ENCODE data around the gene FUT8. TPM values are rescaled to one million over a fixed set of nuclear protein-coding genes. Genes with fewer than 3 reads are reported as not detected.

The FUT8 gene
- total RNA-seq, 1 donor from 2014 or later = 15.1 TPM

DNA sequence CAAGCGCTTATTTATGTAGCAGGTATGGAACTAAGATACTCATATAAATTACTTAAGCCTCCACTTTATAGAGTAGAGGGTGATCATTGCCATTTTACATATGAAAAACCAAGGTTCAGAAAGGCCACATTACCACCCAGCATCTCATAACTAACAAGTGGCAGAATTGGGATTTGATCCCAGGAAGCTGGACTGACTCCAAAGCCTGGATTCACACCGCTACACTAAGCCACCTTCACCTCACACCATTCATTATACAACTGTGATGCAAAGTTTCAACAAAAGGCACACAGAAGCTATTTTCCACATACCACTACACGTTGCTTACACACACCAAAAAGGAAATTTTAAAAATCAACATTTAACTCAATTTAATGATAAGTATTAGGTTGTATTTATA lies 370.6 kb downstream of the FUT8 start:
- no peak for DNase-seq

DNA sequence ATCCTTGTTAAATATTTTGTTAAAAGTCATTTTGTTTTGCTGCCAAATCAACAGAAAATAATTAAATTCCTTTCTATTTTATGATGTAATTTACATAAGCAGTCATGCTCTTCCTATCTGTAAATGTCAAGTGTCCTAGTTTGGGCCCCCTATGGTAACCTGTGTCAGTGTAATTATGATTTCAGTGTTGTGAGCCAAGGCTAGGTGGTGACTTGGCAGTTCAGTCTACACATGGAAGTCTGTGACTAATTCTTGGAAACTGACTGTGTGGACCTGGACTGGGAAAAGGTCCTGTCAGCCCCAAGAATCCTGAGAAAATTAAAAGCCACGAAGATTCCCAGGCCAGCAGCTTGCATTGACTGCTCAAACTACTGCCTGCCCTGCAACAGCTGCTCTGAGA lies 371.0 kb downstream of the FUT8 start:
- no peak for DNase-seq

DNA sequence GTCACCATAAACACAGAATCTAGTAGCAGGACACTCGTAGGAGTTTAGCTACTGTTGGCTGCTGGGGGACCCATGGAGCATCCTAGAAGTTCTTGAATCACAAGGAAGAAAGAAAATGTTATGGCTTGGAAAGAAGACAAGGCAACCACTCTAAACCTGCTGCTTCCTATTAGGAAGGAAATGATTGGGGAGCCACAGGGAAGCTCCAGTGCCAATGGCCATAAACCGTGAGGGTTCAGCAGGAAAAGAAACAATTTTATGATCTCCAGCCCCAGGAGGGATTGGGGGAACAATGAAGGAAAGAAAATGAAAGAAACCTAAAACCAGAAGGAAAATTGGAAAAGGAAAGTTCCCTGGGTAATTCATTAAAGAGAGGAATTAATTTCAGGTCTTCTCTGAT lies 372.0 kb downstream of the FUT8 start:
- DNase-seq = no peak

DNA sequence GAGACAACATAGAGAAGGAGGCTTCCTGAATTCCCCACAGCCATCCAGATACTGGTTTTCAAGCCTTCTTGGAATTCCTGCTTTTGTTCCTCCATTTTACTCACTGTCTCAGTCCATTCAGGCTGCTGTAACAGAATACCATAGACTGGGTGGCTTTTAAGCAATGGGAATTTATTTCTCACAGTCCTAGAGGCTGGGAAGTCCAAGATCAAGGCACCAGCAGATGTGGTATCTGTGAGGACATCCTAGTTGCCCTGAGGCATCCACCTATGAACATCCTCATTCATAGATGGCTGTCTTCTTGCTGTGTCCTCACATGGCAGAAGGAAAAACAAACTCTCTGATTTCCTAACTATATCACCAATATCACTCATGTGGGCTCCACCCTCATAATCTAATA lies 374.9 kb downstream of the FUT8 start:
- no peak for DNase-seq

DNA sequence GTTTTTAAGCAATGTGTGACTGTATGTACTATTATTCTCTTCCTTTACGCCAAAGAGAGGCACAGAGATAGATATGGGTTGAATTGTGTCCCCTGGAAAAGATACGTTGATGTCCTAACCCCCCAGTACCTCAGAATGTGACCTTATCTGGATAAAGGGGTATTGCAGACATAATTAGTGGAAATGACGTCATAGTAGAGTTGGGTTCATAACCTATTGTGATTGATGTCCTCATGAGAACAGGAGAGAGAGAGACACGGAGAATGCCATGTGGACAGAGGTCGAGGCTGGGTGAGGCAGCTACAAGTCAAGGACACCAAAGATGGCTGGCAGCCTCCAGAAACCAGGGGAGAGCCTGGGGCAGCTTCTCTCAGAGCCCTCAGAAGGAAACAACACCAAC lies 376.3 kb downstream of the FUT8 start:
- DNase-seq = no peak

DNA sequence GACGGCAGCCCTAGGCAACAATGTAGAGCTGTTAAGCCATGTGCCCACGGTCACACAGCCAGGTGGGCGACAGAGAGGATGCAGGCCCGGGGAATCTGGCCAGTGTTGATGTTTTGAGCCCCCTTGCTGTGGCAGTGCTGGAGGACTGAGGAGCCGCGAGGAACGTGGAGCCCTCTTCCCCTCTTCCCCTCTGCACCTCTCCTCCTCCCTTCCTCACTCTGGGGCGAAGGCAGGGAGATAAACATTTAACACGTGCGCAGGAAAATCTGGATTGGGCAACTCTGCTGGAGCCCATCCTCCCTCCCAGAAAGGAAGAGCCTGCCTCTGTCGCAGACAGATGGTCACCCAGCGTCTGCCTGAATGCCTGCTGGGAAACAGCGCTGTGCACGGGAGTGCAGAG lies 376.8 kb downstream of the FUT8 start:
- no peak for DNase-seq

DNA sequence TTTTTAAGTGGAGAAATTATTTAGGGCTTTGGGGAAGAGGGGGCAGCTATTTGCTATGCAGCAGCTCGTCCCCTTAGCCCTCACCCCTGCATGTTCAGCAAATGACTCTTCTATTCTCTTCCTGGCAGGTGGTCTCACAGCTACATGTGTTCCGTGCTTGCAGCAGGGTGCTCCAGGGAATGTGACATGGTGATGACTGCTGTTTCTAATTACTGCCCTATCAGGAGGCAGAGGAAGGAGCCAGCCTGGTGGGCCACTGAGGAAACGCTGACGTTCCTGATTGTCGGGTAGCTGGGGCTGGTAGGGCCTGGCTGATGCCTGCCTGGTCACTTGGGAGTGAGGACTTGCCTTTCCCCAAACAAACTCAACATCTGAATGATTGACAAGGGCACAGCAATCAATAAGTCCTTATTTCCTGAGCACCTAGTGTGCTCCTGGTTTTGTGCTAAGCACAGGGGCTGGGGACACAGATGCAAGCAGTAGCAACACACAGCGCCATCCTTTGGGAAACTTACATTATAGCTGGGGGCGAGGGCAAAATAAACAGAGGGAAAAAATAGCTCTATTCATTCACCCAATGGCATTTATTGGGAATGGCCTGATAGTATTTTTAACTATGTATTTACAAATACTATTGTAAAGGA lies 377.8 kb downstream of the FUT8 start:
- no peak for DNase-seq

DNA sequence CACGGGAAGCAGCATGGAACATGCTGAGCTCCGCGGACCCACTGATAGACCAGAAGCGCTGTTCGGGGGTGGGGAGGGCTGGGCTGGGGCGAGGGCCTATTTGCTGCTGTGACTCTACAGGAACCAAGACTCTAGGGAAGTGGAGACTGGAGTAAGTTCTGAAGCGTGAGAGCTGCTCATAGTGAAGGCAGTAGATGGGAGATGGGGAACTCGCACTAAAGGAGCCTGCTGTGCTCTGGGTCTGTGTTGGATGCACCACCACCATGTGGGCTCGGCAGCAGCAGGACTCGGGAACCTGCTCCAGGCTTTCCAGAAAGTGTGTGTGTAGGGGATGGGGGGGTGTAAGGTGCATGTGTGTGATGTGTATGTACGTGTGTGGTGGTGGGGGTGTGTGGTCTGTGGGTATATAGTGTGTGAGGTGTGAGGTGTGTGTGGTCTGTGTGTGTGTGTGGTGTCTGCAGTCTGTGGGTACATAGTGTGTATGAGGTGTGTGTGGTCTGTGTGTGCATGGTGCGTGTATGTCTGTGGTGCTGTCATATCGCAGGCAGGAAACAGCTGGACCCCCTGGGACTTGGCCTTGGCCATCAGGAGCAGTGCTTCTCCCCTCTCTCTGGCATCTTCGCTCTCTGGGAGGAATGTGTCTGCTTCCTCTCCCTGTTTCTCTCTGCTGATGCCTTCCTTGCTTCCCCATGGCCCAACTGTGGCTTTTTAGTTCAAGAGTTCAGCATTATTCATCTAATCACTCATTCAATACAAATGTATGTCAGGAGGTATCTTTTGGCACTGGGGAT lies 378.9 kb downstream of the FUT8 start:
- DNase-seq = peak; percentile 1

DNA sequence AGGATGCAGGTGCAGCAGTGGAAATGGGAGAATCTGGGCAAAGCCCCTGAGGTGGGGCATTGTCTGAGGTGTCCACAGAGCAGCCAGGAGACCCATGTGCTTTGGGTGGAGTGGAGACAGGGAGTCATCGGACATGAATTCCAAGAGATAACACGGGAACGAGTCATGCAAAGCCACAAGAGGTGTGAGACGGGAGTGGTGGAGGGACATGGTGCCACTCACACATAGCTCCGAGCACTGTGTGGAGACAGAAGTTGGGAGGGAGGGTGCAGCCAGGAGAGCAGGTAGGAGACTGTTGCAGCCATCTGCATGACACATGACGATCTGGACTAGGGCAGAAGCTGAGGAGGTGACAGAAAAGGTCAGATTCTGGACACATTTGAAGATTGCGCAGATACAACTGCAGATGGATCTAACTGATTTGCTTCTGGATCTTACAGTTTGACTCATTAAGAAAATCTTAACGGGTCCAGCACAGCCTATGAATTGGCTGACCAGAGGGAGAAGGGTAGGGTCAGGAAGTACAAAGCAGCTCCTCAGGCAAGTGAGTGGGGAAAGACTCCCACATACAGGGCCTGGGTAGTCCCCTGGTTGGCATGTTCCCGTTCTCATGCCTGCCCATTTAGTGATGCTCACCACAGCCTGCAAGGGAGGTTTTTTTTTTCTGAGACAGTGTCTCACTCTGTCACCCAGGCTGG lies 379.8 kb downstream of the FUT8 start:
- no peak for DNase-seq
